LNCaP clone FGC (cell line): ENCODE data around the gene ODAD2.
"Not testable (repeated sequence)": the region's sequence is repeated elsewhere in the genome, so short reads cannot be mapped to it uniquely, and the experiment has no call there.

Experiments
- DNase-seq: peaks from one replicate; pipeline ENCODE4 v3.0.0-alpha.2; 2011; ENCODE audit warnings: low read depth
- H3K4me3 ChIP-seq: 2 replicates; pipeline ENCODE4 v1.5.1; 2011; ENCODE audit warnings: mild to moderate bottlenecking, low read depth, low read length, control low read depth
- CTCF ChIP-seq: IDR thresholded peaks from 2 replicates; pipeline ENCODE4 v1.5.1; 2012; ENCODE audit warnings: mild to moderate bottlenecking; ENCODE audit not compliant: control insufficient read depth, insufficient read depth; ENCODE audit errors: extremely low read depth

The ODAD2 gene

DNA sequence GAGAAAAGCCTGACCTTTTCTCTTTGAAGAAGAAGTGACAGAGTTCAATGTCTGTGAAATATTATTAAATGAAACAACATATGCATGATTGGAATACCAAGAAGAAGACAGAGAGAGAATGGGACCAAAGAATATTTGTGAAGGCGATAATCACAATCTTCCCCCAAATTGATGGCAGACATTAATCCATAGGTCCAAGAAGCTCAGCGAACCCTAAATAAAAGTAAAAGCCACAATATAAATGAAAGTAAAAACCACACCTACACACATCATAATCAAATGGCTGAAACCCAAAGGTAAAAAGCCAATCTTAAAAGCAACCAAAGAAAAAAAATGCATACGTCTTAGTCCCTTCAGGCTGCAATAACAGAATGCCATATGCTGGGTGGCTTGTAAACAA, 84.0 kb downstream of the ODAD2 start:
- no peak overlapping the region for H3K4me3 ChIP-seq
- no peak for DNase-seq
- no peak for TF ChIP-seq CTCF

DNA sequence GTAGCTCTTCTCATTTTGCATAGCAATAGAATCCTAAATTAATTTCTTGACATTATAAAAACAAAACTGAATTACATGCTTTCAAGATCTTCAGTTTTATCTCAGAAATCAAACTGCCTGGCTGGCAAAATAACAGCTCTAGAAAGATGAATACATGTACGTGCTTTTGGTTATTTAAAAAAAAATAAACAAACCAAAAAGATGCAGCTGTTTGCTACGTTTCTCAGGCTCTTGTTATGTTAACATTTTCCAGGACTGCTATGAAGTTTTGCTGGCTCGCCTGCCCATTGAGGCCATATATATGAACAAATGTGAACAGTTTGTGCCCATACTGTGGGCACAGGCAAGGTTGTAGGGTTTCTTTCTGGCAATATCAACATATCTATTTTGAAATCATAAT, 86.6 kb downstream of the ODAD2 start:
- TF ChIP-seq CTCF, result no peak
- DNase-seq, result no peak

DNA sequence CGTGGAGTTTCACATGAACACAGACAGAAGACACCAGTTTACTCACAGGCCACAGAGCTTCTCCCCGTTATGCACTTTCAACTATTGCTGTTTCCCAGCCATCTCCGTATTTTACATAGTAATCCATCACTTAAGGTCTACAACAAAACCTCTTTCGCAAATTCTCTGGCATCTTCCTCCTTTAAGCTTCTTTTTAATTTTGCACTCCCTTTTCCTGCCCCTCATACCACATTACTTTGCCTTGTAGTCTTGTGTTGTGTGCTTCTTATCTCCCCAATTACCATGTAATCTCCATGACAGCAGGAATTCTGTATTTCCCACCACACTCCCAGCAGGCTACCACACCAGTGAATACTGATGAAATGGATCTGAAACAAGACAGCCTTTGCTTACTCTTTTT, 87.3 kb downstream of the ODAD2 start:
- no peak overlapping the region for H3K4me3 ChIP-seq
- no peak for DNase-seq

More for the DNA sequence above, 86.6 kb downstream of the ODAD2 start:
- no peak overlapping the region for H3K4me3 ChIP-seq

DNA sequence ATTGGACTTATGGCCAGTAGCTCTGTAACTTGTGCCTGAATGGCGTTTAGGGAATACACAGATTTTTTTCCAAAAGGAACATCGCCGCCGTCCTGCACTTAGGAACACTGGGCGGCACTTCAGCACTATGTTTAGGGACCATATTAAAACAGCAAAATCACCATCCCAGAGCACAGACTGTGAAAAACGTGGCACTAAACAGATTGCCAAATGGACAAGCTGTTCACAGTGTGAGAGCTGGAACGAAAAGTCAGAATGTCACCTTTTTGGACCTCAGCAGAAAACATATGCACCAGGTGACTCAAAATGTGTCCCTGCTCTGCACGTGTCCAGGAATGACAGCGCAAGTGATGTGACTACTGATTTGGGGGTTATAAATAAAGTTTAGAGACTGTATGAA, 87.9 kb downstream of the ODAD2 start:
- no peak for TF ChIP-seq CTCF
- H3K4me3 ChIP-seq, result no peak overlapping the region
- no peak for DNase-seq

More for the DNA sequence above, 87.3 kb downstream of the ODAD2 start:
- TF ChIP-seq CTCF, result no peak

GRCh38 chr10:27908231-27908630, 90.6 kb downstream of the ODAD2 start:
- DNase-seq, result no peak
- no peak for TF ChIP-seq CTCF
- no peak overlapping the region for H3K4me3 ChIP-seq

GRCh38 chr10:27899485-27899884, 99.4 kb downstream of the ODAD2 start:
- H3K4me3 ChIP-seq, DNase-seq: not testable (repeated sequence)

- no peak overlapping the region for H3K4me3 ChIP-seq
- no peak for TF ChIP-seq CTCF
- no peak for DNase-seq
Measured at GRCh38 chr10:27899058-27899457, 99.8 kb downstream of the ODAD2 start.

- H3K4me3 ChIP-seq, result no peak overlapping the region
- DNase-seq, result no peak
- TF ChIP-seq CTCF, result no peak
Measured at GRCh38 chr10:27893358-27893954, 105.4 kb downstream of the ODAD2 start.
